Progenitor cell of endocrine pancreas (in vitro differentiated cells): ENCODE measurements around the gene PCBP3. TPM values are rescaled to one million over a fixed set of nuclear protein-coding genes. Genes with fewer than 3 reads are reported as not detected.

ENCODE experiments used
- DNase-seq: peaks from one replicate; pipeline ENCODE4 v3.0.0; 2021; ENCODE audit warnings: low spot score; ENCODE audit not compliant: unreplicated experiment
- H3K27ac Mint-ChIP-seq: 2 replicates; pipeline ENCODE4 v1.8.0; 2021; ENCODE audit warnings: mild to moderate bottlenecking, moderate library complexity, mixed read lengths
- H3K27me3 Mint-ChIP-seq: 2 replicates; pipeline ENCODE4 v1.8.0; 2021; ENCODE audit warnings: mixed read lengths
- H3K36me3 Mint-ChIP-seq: 2 replicates; pipeline ENCODE4 v1.8.0; 2022; ENCODE audit warnings: mixed read lengths; ENCODE audit not compliant: insufficient read depth
- H3K4me1 Mint-ChIP-seq: 2 replicates; pipeline ENCODE4 v1.8.0; 2021; ENCODE audit warnings: low read depth, mixed read lengths
- H3K4me3 Mint-ChIP-seq: 2 replicates; pipeline ENCODE4 v1.8.0; 2021; ENCODE audit warnings: low read depth, mild to moderate bottlenecking, moderate library complexity, mixed read lengths
- H3K9me3 Mint-ChIP-seq: 2 replicates; pipeline ENCODE4 v1.8.0; 2021; ENCODE audit warnings: low read depth, mixed read lengths
- CTCF ChIP-seq: fragments of 200-600 bp; sonication (generic); IDR thresholded peaks from one replicate; pipeline ENCODE4 v1.5.0; 2021; ENCODE audit warnings: antibody characterized with exemption, mild to moderate bottlenecking; ENCODE audit not compliant: unreplicated experiment
- total RNA-seq: library from RNA; stranded (reverse); gene quantifications from 2 replicates; pipeline ENCODE4 v1.2.1, GENCODE V29; 2021

PCBP3 gene
- total RNA-seq, 1 donor from 2014 or later: 3.7 TPM

GRCh38 chr21:45794027-45794426 is 150.5 kb downstream of the PCBP3 start:
- DNase-seq: no peak
- Mint-ChIP-seq H3K36me3 (no peaks in the 10 kb centered on the region), H3K27ac (no peak overlapping the region), H3K4me1 (peaks cover 3% of the 10 kb centered on the region), H3K9me3 (no peaks in the 10 kb centered on the region), H3K4me3 (no peak overlapping the region), H3K27me3 (peaks cover 14% of the 10 kb centered on the region)
- no peak for TF ChIP-seq CTCF

GRCh38 chr21:45796003-45796402 is 152.5 kb downstream of the PCBP3 start:
- Mint-ChIP-seq H3K4me3 (no peak overlapping the region), H3K4me1 (peaks cover 3% of the 10 kb centered on the region), H3K36me3 (no peaks in the 10 kb centered on the region), H3K27me3 (peaks cover 12% of the 10 kb centered on the region), H3K9me3 (no peaks in the 10 kb centered on the region), H3K27ac (no peak overlapping the region)
- no peak for DNase-seq
- no peak for TF ChIP-seq CTCF

- H3K4me1 Mint-ChIP-seq: peaks cover 3% of the 10 kb centered on the region
- H3K4me3 Mint-ChIP-seq: no peak overlapping the region
- no peak for DNase-seq
- H3K9me3 Mint-ChIP-seq: no peaks in the 10 kb centered on the region
- no peak overlapping the region for H3K27ac Mint-ChIP-seq
- no peak for TF ChIP-seq CTCF
- H3K36me3 Mint-ChIP-seq: no peaks in the 10 kb centered on the region
- H3K27me3 Mint-ChIP-seq: peaks cover 11% of the 10 kb centered on the region
These were observed 153.8 kb downstream of the PCBP3 start for GRCh38 chr21:45797338-45797737.

GRCh38 chr21:45799765-45800338 is 156.3 kb downstream of the PCBP3 start:
- no peak for DNase-seq
- Mint-ChIP-seq H3K27ac (no peak overlapping the region), H3K9me3 (no peaks in the 10 kb centered on the region)

GRCh38 chr21:45800339-45801080 is 157.0 kb downstream of the PCBP3 start:
- Mint-ChIP-seq H3K27me3 (no peaks in the 10 kb centered on the region), H3K4me3 (no peak overlapping the region), H3K27ac (no peak overlapping the region), H3K36me3 (no peaks in the 10 kb centered on the region), H3K9me3 (no peaks in the 10 kb centered on the region), H3K4me1 (no peaks in the 10 kb centered on the region)
- no peak for TF ChIP-seq CTCF
- DNase-seq: no peak

More at GRCh38 chr21:45799765-45800338, 156.3 kb downstream of the PCBP3 start:
- H3K4me3 Mint-ChIP-seq: no peak overlapping the region
- no peak for TF ChIP-seq CTCF
- H3K36me3 Mint-ChIP-seq: no peaks in the 10 kb centered on the region
- H3K27me3 Mint-ChIP-seq: peaks cover 3% of the 10 kb centered on the region
- no peaks in the 10 kb centered on the region for H3K4me1 Mint-ChIP-seq
